Adrenal gland (tissue), 12 donors: ENCODE data around the gene PTRHD1. TPM values are rescaled to one million over a fixed set of nuclear protein-coding genes. Genes with fewer than 3 reads are reported as not detected.

ENCODE experiments used
- DNase-seq, 7 donors: peaks; one replicate each; pipeline ENCODE4 v3.0.0-alpha.2; 2019 to 2020
- H3K27ac ChIP-seq, 5 donors: fragments of 200-600 bp; sonication (generic) in 4 of 5; 1 replicate in 3 of 5; 2 replicates in 2 of 5; pipeline versions ENCODE4 v1.5.1 to v1.8.0; 2016 to 2020; ENCODE audit warnings: mild to moderate bottlenecking in 1 of 5
- H3K27me3 ChIP-seq: fragments of 200-600 bp; 2 replicates; pipeline ENCODE4 v1.8.0; 2021
- H3K36me3 ChIP-seq, 2 donors: fragments of 200-600 bp; replicated peaks in 1 of 2; 1 replicate in 1 of 2; 2 replicates in 1 of 2; pipeline versions ENCODE4 v1.5.1 to v1.8.0; 2018 to 2022
- H3K4me1 ChIP-seq, 2 donors: fragments of 200-600 bp; replicated peaks in 1 of 2; 1 replicate in 1 of 2; 2 replicates in 1 of 2; pipeline versions ENCODE4 v1.5.1 to v1.8.0; 2018 to 2021
- H3K4me3 ChIP-seq, 4 donors: fragments of 200-600 bp; sonication (generic) in 3 of 4; one replicate each; pipeline ENCODE4 v1.5.1; 2016 to 2018
- H3K9me3 ChIP-seq, 3 donors: fragments of 200-600 bp; sonication (generic) in 1 of 3; replicated peaks in 1 of 3; 1 replicate in 2 of 3; 2 replicates in 1 of 3; pipeline versions ENCODE4 v1.5.1 to v1.8.0; 2016 to 2021
- POLR2A ChIP-seq, 2 donors: fragments of 450-650 bp; IDR thresholded peaks; one replicate each; pipeline ENCODE4 v1.6.1; 2017; ENCODE audit warnings: antibody characterized with exemption in 2 of 2, mild to moderate bottlenecking in 2 of 2, moderate library complexity in 1 of 2
- WGBS, 4 donors: extraction: QIAGEN DNeasy Blood & Tissue Kit in 2 of 4; methylation state at CpG; one replicate each; pipeline versions ENCODE4 v1.1.5 to v1.1.7; 2013 to 2017; 5-methylcytosine and 5-hydroxymethylcytosine counted together
- intact Hi-C, 2 donors: fragments of 100-400 bp; cut with DNase I; formaldehyde crosslinking; loops; one replicate each; pipeline versions ENCODE4 v1.14.1 to v1.15.0; 2022 to 2023
- polyA plus RNA-seq, 3 donors: library from polyadenylated mRNA; stranded (reverse); fragments of 200-250 nt in 2 of 3; fragments of 350-450 nt in 1 of 3; fragmentation: Illumina TruSeq in 1 of 3; extraction: RNeasy Lipid Tissue Mini Kit (QIAGEN cat#74804) in 1 of 3; gene quantifications; one replicate each; pipeline ENCODE4 v1.2.3, GENCODE V29; 2013 to 2014
- total RNA-seq, 9 donors: library from RNA; depleted of rRNA in 4 of 9; stranded (reverse); fragments of >200 nt in 4 of 9; fragments of 120-200 nt in 1 of 9; fragmentation: NEBNext Ultra II Directional in 1 of 9; extraction: Animal tissue kit (Norgen Biotek cat#: 25700) in 1 of 9; gene quantifications; one replicate each; pipeline versions ENCODE4 v1.1.0 to v1.2.4, GENCODE V29; 2013 to 2023
- TF ChIP-seq, protein P1 (sequence below), 6 experiments: fragments of 450-650 bp in 4 of 6; fragments of 200-600 bp in 2 of 6; sonication (generic) in 1 of 6; IDR thresholded peaks; 1 replicate in 5 of 6; 2 replicates in 1 of 6; pipeline versions ENCODE4 v1.5.1 to v1.8.0; 2016 to 2021; ENCODE audit warnings: antibody characterized with exemption in 6 of 6, mild to moderate bottlenecking in 2 of 6, moderate library complexity in 1 of 6
- donor health status: healthy with polysubstance abuse.
- donor health status: Bipolar disorder and iron deficiency.
- donor health status: DM: yes; HTN: yes; CAD: no.
- donor health status: DM: no; HTN: no; CAD: no.
- donor health status: DM: no; HTN: no; CAD: no.
- donor health status: DM: yes; HTN: yes; CAD: no.

Gene PTRHD1
- total and polyA plus RNA-seq, 12 donors, result 18.6 to 87.3 (median 53.3) TPM

DNA sequence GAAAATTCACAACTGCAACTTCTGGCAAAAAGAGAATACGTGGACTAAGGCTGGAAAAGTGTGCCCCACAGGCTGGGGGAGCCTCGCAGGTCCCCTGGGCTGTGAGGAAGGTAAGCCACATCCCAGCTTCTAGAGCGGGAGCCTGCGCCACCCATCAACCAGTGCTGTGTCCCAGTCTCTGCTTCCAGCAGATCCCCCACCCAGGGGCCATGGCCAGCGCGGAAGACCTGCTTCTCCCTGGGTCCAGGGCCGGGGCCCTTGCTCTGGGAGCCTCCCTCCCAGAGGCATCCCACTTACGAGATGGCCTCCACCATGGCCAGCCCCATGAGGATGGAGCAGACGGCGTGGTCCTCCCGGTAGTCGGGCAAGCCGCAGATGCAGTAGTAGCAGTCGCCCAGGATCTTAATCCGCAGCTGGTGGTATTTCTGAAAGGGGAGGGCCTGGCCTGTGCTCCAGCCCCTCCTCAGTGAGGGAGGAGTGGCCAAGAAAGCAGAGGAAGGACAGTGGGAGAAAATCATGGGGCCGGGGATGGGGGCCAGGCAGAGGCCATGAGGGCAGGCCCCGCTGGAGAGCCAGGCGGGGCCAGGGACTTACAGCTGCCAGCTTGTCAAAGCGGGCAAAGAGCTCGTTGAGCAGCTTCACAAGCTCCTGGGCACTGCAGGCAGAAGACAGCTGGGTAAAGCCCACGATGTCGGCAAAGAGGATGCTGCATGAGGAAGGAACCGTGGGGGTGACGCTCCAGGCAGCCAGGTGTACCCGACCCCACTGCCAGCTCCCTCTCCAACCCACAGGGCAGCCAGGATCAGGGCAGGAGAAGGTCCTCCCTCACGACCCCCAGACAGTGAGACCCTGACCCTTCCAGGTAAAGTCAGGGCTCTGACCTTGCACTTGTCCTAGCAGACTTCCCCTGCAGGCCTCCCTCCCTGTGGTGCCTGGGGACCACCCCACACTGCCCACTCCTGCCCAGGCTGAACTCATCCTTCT lies 48.1 kb upstream of the PTRHD1 start:
- intact Hi-C loops, result no loop called here
- DNase-seq, result no peak
- no peak for TF ChIP-seq POLR2A (IDR thresholded peaks at IDR 0.05)
- TF ChIP-seq, protein P1, sequence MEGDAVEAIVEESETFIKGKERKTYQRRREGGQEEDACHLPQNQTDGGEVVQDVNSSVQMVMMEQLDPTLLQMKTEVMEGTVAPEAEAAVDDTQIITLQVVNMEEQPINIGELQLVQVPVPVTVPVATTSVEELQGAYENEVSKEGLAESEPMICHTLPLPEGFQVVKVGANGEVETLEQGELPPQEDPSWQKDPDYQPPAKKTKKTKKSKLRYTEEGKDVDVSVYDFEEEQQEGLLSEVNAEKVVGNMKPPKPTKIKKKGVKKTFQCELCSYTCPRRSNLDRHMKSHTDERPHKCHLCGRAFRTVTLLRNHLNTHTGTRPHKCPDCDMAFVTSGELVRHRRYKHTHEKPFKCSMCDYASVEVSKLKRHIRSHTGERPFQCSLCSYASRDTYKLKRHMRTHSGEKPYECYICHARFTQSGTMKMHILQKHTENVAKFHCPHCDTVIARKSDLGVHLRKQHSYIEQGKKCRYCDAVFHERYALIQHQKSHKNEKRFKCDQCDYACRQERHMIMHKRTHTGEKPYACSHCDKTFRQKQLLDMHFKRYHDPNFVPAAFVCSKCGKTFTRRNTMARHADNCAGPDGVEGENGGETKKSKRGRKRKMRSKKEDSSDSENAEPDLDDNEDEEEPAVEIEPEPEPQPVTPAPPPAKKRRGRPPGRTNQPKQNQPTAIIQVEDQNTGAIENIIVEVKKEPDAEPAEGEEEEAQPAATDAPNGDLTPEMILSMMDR (IDR thresholded peaks at IDR 0.05), result no peak
- 84 to 91% (median 91%) methylated on average over 12 to 26 of the region's 26 CpGs for WGBS, 4 donors
- no peak overlapping the region for H3K4me3 ChIP-seq
- H3K27me3 ChIP-seq, result no peaks in the 10 kb centered on the region
- no peaks in the 10 kb centered on the region for H3K36me3 ChIP-seq
- no peaks in the 10 kb centered on the region for H3K4me1 ChIP-seq
- H3K27ac ChIP-seq, result no peak overlapping the region
- H3K9me3 ChIP-seq, result no peaks in the 10 kb centered on the region

DNA sequence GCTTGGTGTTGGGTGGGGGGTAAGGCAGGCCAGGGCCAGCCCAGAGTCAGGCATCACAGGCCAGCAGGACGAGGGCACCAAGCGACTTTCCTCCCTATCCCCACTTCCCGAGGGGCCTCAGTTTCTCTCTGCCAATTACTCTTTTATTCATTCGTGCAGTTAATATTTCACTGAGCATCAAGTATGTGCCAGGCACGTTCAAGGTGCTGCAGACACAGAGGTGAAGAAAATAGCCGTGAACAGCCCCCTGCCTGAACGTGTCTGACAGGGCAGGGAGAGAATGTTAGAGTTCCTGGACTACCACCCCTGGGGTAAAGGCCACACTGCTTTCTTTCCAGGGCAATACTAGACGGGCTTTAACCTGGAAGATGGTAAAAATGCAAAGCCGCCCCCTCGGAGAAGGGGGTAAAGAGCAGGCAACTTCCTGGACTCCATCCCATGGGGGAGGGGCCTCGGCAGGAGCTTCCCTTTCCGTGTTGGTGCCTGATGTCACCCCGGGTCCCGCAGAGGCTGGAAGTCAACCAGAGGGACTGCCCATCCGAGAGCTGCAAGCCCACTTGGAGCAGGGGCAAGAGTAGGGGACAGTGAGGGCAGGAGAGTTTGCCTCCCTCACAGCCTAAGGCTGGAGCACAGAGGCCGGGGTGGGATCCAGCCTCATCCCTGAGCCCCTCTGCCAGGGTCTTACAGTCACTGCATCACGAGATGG lies 47.1 kb upstream of the PTRHD1 start:
- Histone ChIP-seq H3K36me3 (no peaks in the 10 kb centered on the region), H3K4me3 (no peak overlapping the region), H3K27me3 (no peaks in the 10 kb centered on the region), H3K4me1 (no peaks in the 10 kb centered on the region), H3K27ac (no peak overlapping the region), H3K9me3 (no peaks in the 10 kb centered on the region)
- intact Hi-C loops, result no loop called here
- TF ChIP-seq POLR2A (IDR thresholded peaks at IDR 0.05), result no peak
- TF ChIP-seq, protein P1 (IDR thresholded peaks at IDR 0.05), result no peak
- DNase-seq, result no peak
- WGBS, 4 donors, result 76 to 82% (median 79%) methylated on average over 14 to 17 of the region's 17 CpGs

DNA sequence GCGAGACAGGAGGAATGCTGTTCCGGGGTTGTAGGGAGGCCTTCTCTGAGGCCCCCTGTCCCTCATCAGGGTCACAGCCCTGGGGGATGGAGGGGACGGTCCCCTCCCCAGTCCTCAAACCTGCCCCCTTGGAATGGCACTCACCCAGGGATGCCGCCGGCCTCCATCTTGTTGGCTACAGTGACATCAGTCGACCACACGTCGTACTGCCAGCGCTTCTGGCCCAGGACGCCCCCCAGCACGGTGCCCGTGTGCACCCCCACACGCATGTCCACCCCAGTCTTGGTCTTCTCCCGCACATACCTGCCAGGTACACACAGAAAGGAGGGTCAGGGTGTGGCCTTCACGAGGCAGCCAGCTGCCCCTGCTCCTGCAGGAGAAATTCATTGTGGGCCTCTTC lies 46.5 kb upstream of the PTRHD1 start:
- Histone ChIP-seq H3K9me3 (no peaks in the 10 kb centered on the region), H3K4me3 (no peak overlapping the region), H3K27me3 (no peaks in the 10 kb centered on the region), H3K36me3 (no peaks in the 10 kb centered on the region), H3K4me1 (no peaks in the 10 kb centered on the region), H3K27ac (no peak overlapping the region)
- DNase-seq, result no peak
- 87 to 97% (median 92%) methylated on average over 11 to 15 of the region's 15 CpGs for WGBS, 4 donors
- TF ChIP-seq POLR2A (IDR thresholded peaks at IDR 0.05), result no peak
- TF ChIP-seq, protein P1 (IDR thresholded peaks at IDR 0.05), result no peak
- intact Hi-C loops, result no loop called here

DNA sequence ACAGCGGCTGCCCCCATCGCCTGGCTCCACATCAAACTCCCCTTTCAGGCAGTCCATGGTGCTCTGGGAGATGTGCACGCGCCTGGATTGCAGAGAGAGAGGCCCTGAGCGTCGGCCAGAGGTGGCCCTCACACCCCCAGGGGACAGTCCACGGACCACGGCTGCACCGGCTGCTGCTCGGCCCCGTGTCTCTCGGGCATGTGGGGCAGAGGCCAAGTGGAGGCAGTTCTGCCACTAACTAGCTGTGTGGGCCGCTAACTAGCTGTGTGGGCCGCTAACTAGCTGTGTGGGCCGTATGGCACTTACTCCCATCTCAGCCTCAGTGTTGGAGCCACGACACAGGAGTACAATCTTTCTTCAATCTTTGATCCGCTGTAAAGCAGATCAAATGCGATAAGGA lies 45.4 kb upstream of the PTRHD1 start:
- no peaks in the 10 kb centered on the region for H3K36me3 ChIP-seq
- H3K4me1 ChIP-seq, result no peaks in the 10 kb centered on the region
- TF ChIP-seq, protein P1 (IDR thresholded peaks at IDR 0.05), result no peak
- no peak for TF ChIP-seq POLR2A (IDR thresholded peaks at IDR 0.05)

More for the DNA sequence above, 45.4 kb upstream of the PTRHD1 start:
- no peak overlapping the region for H3K4me3 ChIP-seq
- intact Hi-C loops, result no loop called here
- H3K27me3 ChIP-seq, result no peaks in the 10 kb centered on the region
- no peak overlapping the region for H3K27ac ChIP-seq
- no peak for DNase-seq
- whole genome bisulfite sequencing, 4 donors, result 89 to 95% (median 94%) methylated on average over 11 to 18 of the region's 18 CpGs
- H3K9me3 ChIP-seq, result no peaks in the 10 kb centered on the region
